A673 (cell line): ENCODE results near the gene OXGR1. TPM values are rescaled to one million over a fixed set of nuclear protein-coding genes. Genes with fewer than 3 reads are reported as not detected.

ENCODE experiments used
- BruUV-seq: library from RNA; stranded (reverse); fragments of 400-500 nt; replicated peaks from 2 replicates; lab custom pipeline; 2021; lab: Mats Ljungman, UMichigan
- CTCF ChIA-PET: fragments of 300-600 bp; sonication (Branson Sonifier 250); formaldehyde crosslinking; loops from one replicate; lab custom pipeline; 2022; ENCODE audit warnings: antibody characterized with exemption; lab: Charles Lee
- POLR2A ChIA-PET: fragments of 300-600 bp; sonication (Branson Sonifier 250); formaldehyde crosslinking; loops from one replicate; lab custom pipeline; 2022; ENCODE audit warnings: antibody characterized with exemption; ENCODE audit not compliant: low non-redundant PET; lab: Charles Lee
- DNase-seq: peaks from one replicate; pipeline ENCODE4 v3.0.0-alpha.2; 2015; ENCODE audit warnings: low spot score
- H3K27ac ChIP-seq: fragments of 200-600 bp; sonication (generic); 2 replicates; pipeline ENCODE4 v1.5.1; 2016; ENCODE audit warnings: mixed run types, low read depth, mild to moderate bottlenecking, mixed read lengths, antibody characterized with exemption, low read length; ENCODE audit not compliant: poor library complexity, severe bottlenecking
- H3K27me3 ChIP-seq: fragments of 200-600 bp; sonication (generic); replicated peaks from 2 replicates; pipeline ENCODE4 v1.6.1; 2017; ENCODE audit warnings: mixed run types, low read depth, mild to moderate bottlenecking, mixed read lengths, antibody characterized with exemption, low read length; ENCODE audit not compliant: insufficient read depth, poor library complexity
- H3K36me3 ChIP-seq: fragments of 200-600 bp; sonication (generic); 2 replicates; pipeline ENCODE4 v1.6.1; 2016; ENCODE audit warnings: mixed run types, mild to moderate bottlenecking, mixed read lengths, antibody characterized with exemption, low read length; ENCODE audit not compliant: insufficient read depth, poor library complexity, severe bottlenecking
- H3K4me1 ChIP-seq: fragments of 200-600 bp; sonication (generic); 2 replicates; pipeline ENCODE4 v1.6.1; 2017; ENCODE audit warnings: mixed run types, mild to moderate bottlenecking, mixed read lengths, antibody characterized with exemption, low read length; ENCODE audit not compliant: insufficient read depth, poor library complexity, severe bottlenecking
- H3K4me3 ChIP-seq: fragments of 200-600 bp; sonication (generic); 2 replicates; pipeline ENCODE4 v1.5.1; 2016; ENCODE audit warnings: low read depth, mixed run types, mild to moderate bottlenecking, mixed read lengths, low read length; ENCODE audit not compliant: poor library complexity, severe bottlenecking
- H3K9me3 ChIP-seq: fragments of 200-600 bp; sonication (generic); 2 replicates; pipeline ENCODE4 v1.6.1; 2016; ENCODE audit warnings: mixed run types, low read depth, mild to moderate bottlenecking, mixed read lengths, antibody characterized with exemption, low read length; ENCODE audit not compliant: poor library complexity, severe bottlenecking
- EZH2 ChIP-seq: fragments of 200-600 bp; sonication (generic); IDR thresholded peaks from 2 replicates; pipeline ENCODE4 v1.6.1; 2017; ENCODE audit warnings: borderline replicate concordance, low read depth, mild to moderate bottlenecking, mixed read lengths, antibody characterized with exemption, low read length; ENCODE audit not compliant: poor library complexity, severe bottlenecking
- intact Hi-C: fragments of 100-400 bp; cut with micrococcal nuclease; formaldehyde crosslinking; loops from one replicate; pipeline ENCODE4 v1.10.0; 2022; ENCODE audit not compliant: unreplicated experiment
- total RNA-seq: library from RNA; stranded (reverse); gene quantifications from 2 replicates; pipeline ENCODE4 v1.2.3, GENCODE V29; 2021
- TF ChIP-seq, protein P1 (sequence below): fragments of 300-800, 200-600 bp; sonication (generic); conservative IDR thresholded peaks from 2 replicates; pipeline ENCODE4 v1.5.1; 2017; ENCODE audit warnings: low read depth, mild to moderate bottlenecking, antibody characterized with exemption, low read length, moderate library complexity, mixed read lengths

OXGR1 gene
- total RNA-seq, 1 experiment from 2014 or later, result not detected

DNA sequence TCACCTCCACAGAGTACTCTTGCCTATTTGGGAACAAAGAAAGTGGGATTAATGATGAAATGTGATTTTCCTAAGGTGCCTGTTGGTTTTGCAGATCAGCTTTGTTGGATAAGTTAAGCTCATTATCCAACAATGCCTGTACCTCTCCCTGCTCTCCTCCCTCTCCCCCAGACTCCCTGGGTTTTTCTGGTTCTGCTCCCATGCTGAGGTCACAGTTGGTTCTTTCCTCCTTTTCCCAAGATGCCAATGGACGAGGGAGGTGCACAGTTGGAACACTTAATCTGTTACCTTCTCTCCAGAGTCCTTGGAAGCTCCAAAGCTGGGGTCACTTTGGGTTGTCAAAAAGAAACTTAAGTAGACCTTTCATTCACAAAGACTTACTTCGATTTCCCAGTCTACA is 1.6 kb downstream of the OXGR1 start:
- intact Hi-C loops, result no loop called here
- no TSS peak for BruUV-seq
- Histone ChIP-seq H3K27ac (no peak overlapping the region), H3K36me3 (no peaks in the 10 kb centered on the region), H3K4me1 (no peaks in the 10 kb centered on the region), H3K9me3 (no peaks in the 10 kb centered on the region), H3K4me3 (no peak overlapping the region), H3K27me3 (peaks cover 78% of the 10 kb centered on the region)
- ChIA-PET CTCF (no interaction called here), POLR2A (no interaction called here)
- TF ChIP-seq, protein P1, sequence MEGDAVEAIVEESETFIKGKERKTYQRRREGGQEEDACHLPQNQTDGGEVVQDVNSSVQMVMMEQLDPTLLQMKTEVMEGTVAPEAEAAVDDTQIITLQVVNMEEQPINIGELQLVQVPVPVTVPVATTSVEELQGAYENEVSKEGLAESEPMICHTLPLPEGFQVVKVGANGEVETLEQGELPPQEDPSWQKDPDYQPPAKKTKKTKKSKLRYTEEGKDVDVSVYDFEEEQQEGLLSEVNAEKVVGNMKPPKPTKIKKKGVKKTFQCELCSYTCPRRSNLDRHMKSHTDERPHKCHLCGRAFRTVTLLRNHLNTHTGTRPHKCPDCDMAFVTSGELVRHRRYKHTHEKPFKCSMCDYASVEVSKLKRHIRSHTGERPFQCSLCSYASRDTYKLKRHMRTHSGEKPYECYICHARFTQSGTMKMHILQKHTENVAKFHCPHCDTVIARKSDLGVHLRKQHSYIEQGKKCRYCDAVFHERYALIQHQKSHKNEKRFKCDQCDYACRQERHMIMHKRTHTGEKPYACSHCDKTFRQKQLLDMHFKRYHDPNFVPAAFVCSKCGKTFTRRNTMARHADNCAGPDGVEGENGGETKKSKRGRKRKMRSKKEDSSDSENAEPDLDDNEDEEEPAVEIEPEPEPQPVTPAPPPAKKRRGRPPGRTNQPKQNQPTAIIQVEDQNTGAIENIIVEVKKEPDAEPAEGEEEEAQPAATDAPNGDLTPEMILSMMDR, result no peak
- TF ChIP-seq EZH2, result no peak
- no peak for DNase-seq

DNA sequence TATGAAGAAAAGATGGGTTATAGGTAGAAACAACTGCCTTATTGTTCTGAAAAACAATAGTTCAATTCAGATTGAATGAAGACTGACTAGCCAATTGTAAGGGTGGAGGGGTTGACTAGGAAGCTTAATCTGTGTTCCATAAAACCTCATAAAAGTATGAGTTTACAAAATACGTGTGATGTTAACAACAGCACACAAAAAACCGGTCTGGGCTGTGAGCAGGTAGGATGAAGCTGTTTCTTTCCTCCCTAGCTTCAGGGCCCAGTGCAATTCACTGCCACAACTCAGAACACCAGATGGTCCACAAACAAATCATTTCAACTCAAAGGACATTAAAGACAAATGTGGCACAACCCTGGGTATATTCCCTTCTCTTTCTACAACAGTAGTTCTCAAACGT is 3.2 kb downstream of the OXGR1 start:
- no peaks in the 10 kb centered on the region for H3K9me3 ChIP-seq
- ChIA-PET CTCF (no interaction called here), POLR2A (no interaction called here)
- no peak overlapping the region for H3K4me3 ChIP-seq
- peaks cover 71% of the 10 kb centered on the region for H3K27me3 ChIP-seq
- H3K36me3 ChIP-seq, result no peaks in the 10 kb centered on the region
- intact Hi-C loops, result no loop called here
- TF ChIP-seq, protein P1, result no peak
- TF ChIP-seq EZH2, result no peak
- H3K4me1 ChIP-seq, result no peaks in the 10 kb centered on the region
- no peak for DNase-seq
- BruUV-seq, result no TSS peak
- no peak overlapping the region for H3K27ac ChIP-seq

DNA sequence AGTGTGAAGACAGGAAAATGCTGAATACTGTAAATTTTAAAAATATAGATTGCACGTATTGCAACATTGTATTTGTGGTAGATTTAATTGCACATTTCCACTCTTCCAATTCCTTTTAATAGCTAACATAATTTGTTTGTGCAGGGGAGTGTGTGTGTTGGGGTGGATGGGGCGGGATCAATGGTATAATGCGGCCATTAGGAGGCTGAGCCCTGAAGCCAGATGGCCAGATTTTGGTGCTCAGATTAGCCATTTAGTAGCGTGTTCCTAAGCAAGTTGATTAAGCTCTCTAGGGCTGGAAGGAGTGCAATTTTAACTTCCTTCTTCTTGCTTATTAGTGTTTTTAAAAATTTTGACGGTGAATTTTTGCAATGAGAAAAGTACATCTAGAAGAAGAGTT is 5.8 kb downstream of the OXGR1 start:
- H3K4me1 ChIP-seq, result no peaks in the 10 kb centered on the region
- peaks cover 50% of the 10 kb centered on the region for H3K27me3 ChIP-seq
- no peaks in the 10 kb centered on the region for H3K36me3 ChIP-seq
- no peak for DNase-seq
- POLR2A ChIA-PET, result no interaction called here
- intact Hi-C loops, result no loop called here
- H3K27ac ChIP-seq, result no peak overlapping the region
- CTCF ChIA-PET, result no interaction called here
- H3K9me3 ChIP-seq, result no peaks in the 10 kb centered on the region
- H3K4me3 ChIP-seq, result no peak overlapping the region
- BruUV-seq, result no TSS peak
- no peak for TF ChIP-seq EZH2
- TF ChIP-seq, protein P1, result no peak
